Mammary epithelial cell (primary cell): ENCODE measurements around the gene ZDHHC6.

Experiments used
- CTCF ChIP-seq, 2 donors: IDR thresholded peaks in 1 of 2; conservative IDR thresholded peaks in 1 of 2; 2 replicates each; pipeline ENCODE4 v1.5.1; 2011 to 2012; ENCODE audit warnings: inconsistent platforms in 2 of 2, low read length in 2 of 2, mild to moderate bottlenecking in 2 of 2, control low read depth in 1 of 2, low read depth in 1 of 2; ENCODE audit not compliant: insufficient read depth in 1 of 2; ENCODE audit errors: extremely low read depth in 1 of 2
- EZH2 ChIP-seq: IDR thresholded peaks from 2 replicates; pipeline ENCODE4 v1.6.1; 2012; ENCODE audit warnings: low read length, inconsistent platforms, borderline replicate concordance

- TF ChIP-seq EZH2 (no peak), CTCF (conservative IDR thresholded peaks at IDR 0.05 in 1 of 2, IDR thresholded peaks at IDR 0.05 in 1 of 2; ENCODE audit: extremely low read depth in 1 of 2, insufficient read depth in 1 of 2, low read depth in 1 of 2, low read length in 2 of 2) (no peak)
Measured at GRCh38 chr10:112447620-112447928, 860 bp upstream of the ZDHHC6 start.
